ENCODE results near the gene SPEF1.
A peak's percentile ranks its signal among the peaks of the same experiment; 100 is the strongest.
"Not testable (repeated sequence)": the region's sequence is repeated elsewhere in the genome, so short reads cannot be mapped to it uniquely, and the experiment has no call there.

The SPEF1 gene

GRCh38 chr20:3781153-3781910 is at the start of gene SPEF1:
Gene SPEF1 (minus strand): TSS chr20:3781448. CDS start chr20:3781287, 161 bp downstream.
- DNase-seq (ENCODE audit: low read depth in 2 of 2), result peak in 1 of 2 donors; percentile 37

- not testable (repeated sequence) for DNase-seq (ENCODE audit: low read depth in 2 of 2)
These were observed 48.6 kb upstream of the SPEF1 start for GRCh38 chr20:3829891-3830290.

GRCh38 chr20:3828798-3829197 is 47.5 kb upstream of the SPEF1 start:
- no peak for DNase-seq (ENCODE audit: low read depth in 2 of 2)

- no peak for DNase-seq (ENCODE audit: low read depth in 2 of 2)
These were observed 45.2 kb upstream of the SPEF1 start for GRCh38 chr20:3826420-3826819.

- DNase-seq (ENCODE audit: low read depth in 2 of 2), result no peak
These were observed 44.3 kb upstream of the SPEF1 start for GRCh38 chr20:3825526-3825925.

GRCh38 chr20:3823881-3824280 is 42.6 kb upstream of the SPEF1 start:
- no peak for DNase-seq (ENCODE audit: low read depth in 2 of 2)

- no peak for DNase-seq (ENCODE audit: low read depth in 2 of 2)
These were observed 40.7 kb upstream of the SPEF1 start for GRCh38 chr20:3821996-3822395.

GRCh38 chr20:3820901-3821727 is 39.9 kb upstream of the SPEF1 start:
- no peak for DNase-seq (ENCODE audit: low read depth in 2 of 2)

GRCh38 chr20:3820048-3820900 is 39.0 kb upstream of the SPEF1 start, which contains the start of gene AP5S1:
Gene AP5S1 (plus strand): TSS chr20:3820547. CDS start chr20:3822118, 1,571 bp downstream.
- DNase-seq (ENCODE audit: low read depth in 2 of 2), result peak; percentile 86 to 88

- no peak for DNase-seq (ENCODE audit: low read depth in 2 of 2)
These were observed 38.3 kb upstream of the SPEF1 start for GRCh38 chr20:3819411-3820047.

- no peak for DNase-seq (ENCODE audit: low read depth in 2 of 2)
These were observed 37.2 kb upstream of the SPEF1 start for GRCh38 chr20:3818155-3819151.

GRCh38 chr20:3815703-3816315 is 34.6 kb upstream of the SPEF1 start:
- DNase-seq (ENCODE audit: low read depth in 2 of 2), result no peak

GRCh38 chr20:3814928-3815495 is 33.8 kb upstream of the SPEF1 start:
- DNase-seq (ENCODE audit: low read depth in 2 of 2), result no peak

GRCh38 chr20:3813848-3814581 is 32.8 kb upstream of the SPEF1 start:
- no peak for DNase-seq (ENCODE audit: low read depth in 2 of 2)

- DNase-seq (ENCODE audit: low read depth in 2 of 2), result no peak
These were observed 32.0 kb upstream of the SPEF1 start for GRCh38 chr20:3812975-3813847.

- no peak for DNase-seq (ENCODE audit: low read depth in 2 of 2)
These were observed 31.0 kb upstream of the SPEF1 start for GRCh38 chr20:3812259-3812681.

- DNase-seq (ENCODE audit: low read depth in 2 of 2), result peak; percentile 87 to 92
These were observed 30.4 kb upstream of the SPEF1 start for GRCh38 chr20:3811467-3812258.
